NOMO-1 treated with dmso at 0.1 percent for 144 hours (cell line): ENCODE results near the gene FRMD4B.

ENCODE experiments used
- DNase-seq: peaks from one replicate; lab custom pipeline; 2025; ENCODE audit not compliant: unreplicated experiment; lab: John Stamatoyannopoulos, UW

Gene FRMD4B

GRCh38 chr3:69385723-69386555, at the start of gene FRMD4B:
FRMD4B (minus strand) TSS chr3:69386088; CDS start chr3:69385989, 99 bp downstream.
- no peak for DNase-seq

- DNase-seq, result no peak
Measured at GRCh38 chr3:69433969-69434325, 48.1 kb upstream of the FRMD4B start.

- no peak for DNase-seq
Measured at GRCh38 chr3:69433121-69433968, 47.5 kb upstream of the FRMD4B start.

- no peak for DNase-seq
Measured at GRCh38 chr3:69428657-69429255, 42.9 kb upstream of the FRMD4B start.

GRCh38 chr3:69426967-69427304, 41.0 kb upstream of the FRMD4B start:
- no peak for DNase-seq

- no peak for DNase-seq
Measured at GRCh38 chr3:69426291-69426966, 40.5 kb upstream of the FRMD4B start.

GRCh38 chr3:69425249-69425648, 39.4 kb upstream of the FRMD4B start:
- DNase-seq, result no peak

GRCh38 chr3:69423463-69424155, 37.7 kb upstream of the FRMD4B start:
- DNase-seq, result no peak

GRCh38 chr3:69422751-69423150, 36.9 kb upstream of the FRMD4B start:
- no peak for DNase-seq

- no peak for DNase-seq
Measured at GRCh38 chr3:69420781-69421520, 35.1 kb upstream of the FRMD4B start.

GRCh38 chr3:69419276-69419675, 33.4 kb upstream of the FRMD4B start:
- no peak for DNase-seq

GRCh38 chr3:69417541-69418078, 31.7 kb upstream of the FRMD4B start:
- DNase-seq, result no peak

GRCh38 chr3:69413551-69414207, 27.8 kb upstream of the FRMD4B start:
- DNase-seq, result no peak

GRCh38 chr3:69411346-69411745, 25.5 kb upstream of the FRMD4B start:
- no peak for DNase-seq

GRCh38 chr3:69410301-69410700, 24.4 kb upstream of the FRMD4B start:
- DNase-seq, result peak; percentile 17

- DNase-seq, result no peak
Measured at GRCh38 chr3:69409831-69410230, 23.9 kb upstream of the FRMD4B start.

GRCh38 chr3:69409011-69409410, 23.1 kb upstream of the FRMD4B start:
- no peak for DNase-seq

- DNase-seq, result no peak
Measured at GRCh38 chr3:69408542-69408941, 22.7 kb upstream of the FRMD4B start.

- DNase-seq, result no peak
Measured at GRCh38 chr3:69407908-69408307, 22.0 kb upstream of the FRMD4B start.
